GM12878 (cell line): ENCODE results near the gene MAPKAPK2. TPM values are rescaled to one million over a fixed set of nuclear protein-coding genes. Genes with fewer than 3 reads are reported as not detected.

Experiments
- ATAC-seq: fragments of 200-7000 bp; cut with Tn5 transposase; 3 replicates; pipeline ENCODE4 v1.9.1; 2020; ENCODE audit warnings: mild to moderate bottlenecking, moderate library complexity
- BruUV-seq: library from RNA; stranded (reverse); fragments of 400-500 nt; replicated peaks from 2 replicates; lab custom pipeline; 2021; lab: Mats Ljungman, UMichigan
- CTCF ChIA-PET: fragments of 300-600 bp; sonication (Branson Sonifier 250); formaldehyde crosslinking; extraction: SDS; loops from one replicate; lab custom pipeline; 2021; ENCODE audit warnings: inconsistent platforms; lab: Yijun Ruan, JAX
- POLR2A ChIA-PET: fragments of 350-600 bp; formaldehyde crosslinking; extraction: SDS; loops from one replicate; lab custom pipeline; 2021; ENCODE audit warnings: inconsistent platforms; lab: Charles Lee
- RAD21 ChIA-PET: fragments of 300-600 bp; sonication (Branson Sonifier 250); formaldehyde crosslinking; loops from one replicate; lab custom pipeline; 2023; ENCODE audit warnings: antibody characterized with exemption; ENCODE audit not compliant: unreplicated experiment; lab: Charles Lee
- SMC1A ChIA-PET: fragments of 300-600 bp; sonication (Branson Sonifier 250); formaldehyde crosslinking; loops from one replicate; lab custom pipeline; 2023; ENCODE audit not compliant: unreplicated experiment, uncharacterized antibody; lab: Charles Lee
- DNase-seq: peaks from one replicate; pipeline ENCODE4 v3.0.0-alpha.2; 2011; ENCODE audit warnings: low read depth, low spot score
- FAIRE-seq: peaks from 3 replicates; lab custom pipeline; 2011; peaks lifted over from hg19 to GRCh38; lab: Jason Lieb, UNC
- H2AFZ ChIP-seq: 2 replicates; pipeline ENCODE4 v1.6.0; 2011; ENCODE audit warnings: low read depth, low read length, control low read depth; ENCODE audit not compliant: control insufficient read depth
- H3K27ac ChIP-seq: 2 replicates; pipeline ENCODE4 v1.5.1; 2011; ENCODE audit warnings: control low read depth; ENCODE audit not compliant: control insufficient read depth, insufficient read depth
- H3K27me3 ChIP-seq, 2 experiments: replicated peaks in 1 of 2; 2 replicates each; pipeline versions ENCODE4 v1.6.0 to v1.6.1; 2011; ENCODE audit warnings: low read length in 1 of 2; ENCODE audit not compliant: control insufficient read depth in 2 of 2, insufficient read depth in 2 of 2
- H3K36me3 ChIP-seq, 2 experiments: 2 replicates each; pipeline ENCODE4 v1.5.1; 2011; ENCODE audit warnings: low read length in 1 of 2; ENCODE audit not compliant: control insufficient read depth in 2 of 2, insufficient read depth in 2 of 2
- H3K4me1 ChIP-seq: 2 replicates; pipeline ENCODE4 v1.6.1; 2011; ENCODE audit warnings: mild to moderate bottlenecking, low read length, moderate library complexity, mixed read lengths; ENCODE audit not compliant: control insufficient read depth, insufficient read depth
- H3K4me2 ChIP-seq: 2 replicates; pipeline ENCODE4 v1.6.0; 2011; ENCODE audit warnings: control low read depth; ENCODE audit not compliant: control insufficient read depth, insufficient read depth
- H3K4me3 ChIP-seq: fragments of 200-600 bp; sonication (generic); 2 replicates; pipeline ENCODE4 v1.5.1; 2016
- H3K79me2 ChIP-seq: 2 replicates; pipeline ENCODE4 v1.6.0; 2011; ENCODE audit warnings: low read length; ENCODE audit not compliant: control insufficient read depth, insufficient read depth
- H3K9ac ChIP-seq: 2 replicates; pipeline ENCODE4 v1.8.0; 2011; ENCODE audit warnings: low read length, control low read depth, mixed read lengths; ENCODE audit not compliant: control insufficient read depth, insufficient read depth
- H3K9me3 ChIP-seq: replicated peaks from 3 replicates; pipeline ENCODE4 v1.5.1; 2011; ENCODE audit warnings: mild to moderate bottlenecking, low read length; ENCODE audit not compliant: control insufficient read depth, insufficient read depth
- H4K20me1 ChIP-seq: 2 replicates; pipeline ENCODE4 v1.6.0; 2011; ENCODE audit not compliant: control insufficient read depth, insufficient read depth
- ASH2L ChIP-seq: fragments of 300-600, 200-600 bp; sonication (generic); IDR thresholded peaks from 2 replicates; pipeline ENCODE4 v1.6.1; 2017; ENCODE audit warnings: low read depth, mild to moderate bottlenecking, borderline replicate concordance
- HDAC2 ChIP-seq: fragments of 200-600 bp; sonication (generic); IDR thresholded peaks from 2 replicates; pipeline ENCODE4 v1.6.1; 2017
- PML ChIP-seq: IDR thresholded peaks from 2 replicates; pipeline ENCODE4 v1.6.1; 2012; ENCODE audit warnings: low read length, inconsistent platforms
- SREBF2 ChIP-seq: IDR thresholded peaks from 2 replicates; pipeline ENCODE4 v1.6.1; 2012; ENCODE audit warnings: mild to moderate bottlenecking, low read length
- SRF ChIP-seq, 2 experiments: IDR thresholded peaks; 2 replicates each; pipeline ENCODE4 v1.6.1; 2011; ENCODE audit warnings: low read depth in 2 of 2, low read length in 2 of 2, mild to moderate bottlenecking in 1 of 2, moderate library complexity in 1 of 2
- ZBED1 ChIP-seq: IDR thresholded peaks from 2 replicates; pipeline ENCODE4 v1.6.1; 2016; ENCODE audit warnings: borderline replicate concordance
- WGBS: methylation state at CpG from one replicate; pipeline ENCODE4 v1.1.6; 2016; ENCODE audit warnings: low lambda C conversion rate; ENCODE audit not compliant: insufficient replicate concordance, insufficient coverage; ENCODE audit errors: missing lambda C conversion rate; 5-methylcytosine and 5-hydroxymethylcytosine counted together
- in situ Hi-C: fragments of 300-500 bp; cut with MboI; formaldehyde crosslinking; loops from 9 replicates; pipeline ENCODE4 v1.14.3; 2018; ENCODE audit warnings: mixed read lengths
- intact Hi-C: fragments of 100-400 bp; cut with micrococcal nuclease; formaldehyde crosslinking; loops from one replicate; pipeline ENCODE4 v1.14.2; 2022; ENCODE audit not compliant: unreplicated experiment
- polyA plus RNA-seq, 11 experiments: library from polyadenylated mRNA; depleted of rRNA in 4 of 11; unstranded in 6 of 11; stranded (reverse) in 5 of 11; fragments of >200 nt; fragmentation: Nextera tagmentation in 4 of 11; fragmentation: Illumina TruSeq in 1 of 11; extraction: Ambion mirVana in 4 of 11; extraction: Trizol in 1 of 11; gene quantifications; 1 replicate in 1 of 11; 2 replicates in 10 of 11; pipeline versions ENCODE4 v1.2.1 to v1.2.3, GENCODE V29; 2011 to 2016; ENCODE audit warnings: inconsistent platforms in 2 of 11, missing spikeins in 2 of 11, low read depth in 1 of 11
- total RNA-seq, 4 experiments: library from RNA; depleted of rRNA in 3 of 4; stranded (reverse); fragments of >200 nt in 3 of 4; fragmentation: Illumina TruSeq in 1 of 4; extraction: Trizol in 1 of 4; gene quantifications; 2 replicates each; pipeline versions ENCODE4 v1.2.1 to v1.2.3, GENCODE V29; 2013 to 2021
- TF ChIP-seq, protein P1 (sequence below): fragments of 450-650 bp; formaldehyde crosslinking; IDR thresholded peaks from 2 replicates; pipeline ENCODE4 v1.5.0; 2022; ENCODE audit warnings: mild to moderate bottlenecking, missing genetic modification characterization
- TF ChIP-seq, protein P2 (sequence below): fragments of 450-650 bp; IDR thresholded peaks from 2 replicates; pipeline ENCODE4 v1.6.1; 2016; ENCODE audit warnings: mild to moderate bottlenecking
- TF ChIP-seq, protein P3 (sequence below): fragments of 450-650 bp; IDR thresholded peaks from 2 replicates; pipeline ENCODE4 v1.6.1; 2016; ENCODE audit warnings: mild to moderate bottlenecking, moderate library complexity, borderline replicate concordance

MAPKAPK2 gene
- total and polyA plus RNA-seq, 10 of the 15 experiments (the other 5 are each of a cell fraction or from before 2014, with no cell fraction given): 0.72 to 92.2 (median 49.3) TPM

DNA sequence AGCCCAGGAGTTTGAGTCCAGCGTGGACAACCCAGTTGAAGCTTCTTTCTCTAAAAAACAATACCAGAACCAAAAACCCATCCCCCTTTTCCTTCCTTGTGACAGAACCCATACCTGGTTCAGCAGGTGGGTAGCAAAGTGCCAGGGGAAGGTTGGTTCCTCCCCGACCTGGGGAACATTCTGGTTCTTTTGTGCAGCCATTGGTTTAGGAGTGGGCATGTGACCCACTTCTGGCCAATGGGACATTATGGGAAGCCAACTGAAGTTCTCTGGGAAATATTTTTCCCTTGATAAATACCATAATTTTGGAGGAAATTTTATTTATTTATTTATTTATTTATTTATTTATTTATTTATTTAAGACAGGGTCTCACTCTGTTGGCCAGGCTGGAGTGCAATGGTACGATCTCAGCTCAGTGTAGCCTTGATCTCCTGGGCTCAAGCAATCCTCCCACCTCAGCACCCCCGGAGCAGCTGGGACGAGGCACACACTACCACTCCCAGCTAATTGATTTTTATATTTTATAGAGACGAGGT is 15.8 kb upstream of the MAPKAPK2 start:
- H3K4me2 ChIP-seq: no peak overlapping the region
- FAIRE-seq (no peak), ATAC-seq (no peak), DNase-seq (no peak)
- intact Hi-C loops: no loop called here
- H2AFZ ChIP-seq: no peak overlapping the region
- no peaks in the 10 kb centered on the region for H3K79me2 ChIP-seq
- in situ Hi-C loops: no loop called here
- no peak for TF ChIP-seq PML
- TF ChIP-seq SREBF2: no peak
- TF ChIP-seq, protein P1, sequence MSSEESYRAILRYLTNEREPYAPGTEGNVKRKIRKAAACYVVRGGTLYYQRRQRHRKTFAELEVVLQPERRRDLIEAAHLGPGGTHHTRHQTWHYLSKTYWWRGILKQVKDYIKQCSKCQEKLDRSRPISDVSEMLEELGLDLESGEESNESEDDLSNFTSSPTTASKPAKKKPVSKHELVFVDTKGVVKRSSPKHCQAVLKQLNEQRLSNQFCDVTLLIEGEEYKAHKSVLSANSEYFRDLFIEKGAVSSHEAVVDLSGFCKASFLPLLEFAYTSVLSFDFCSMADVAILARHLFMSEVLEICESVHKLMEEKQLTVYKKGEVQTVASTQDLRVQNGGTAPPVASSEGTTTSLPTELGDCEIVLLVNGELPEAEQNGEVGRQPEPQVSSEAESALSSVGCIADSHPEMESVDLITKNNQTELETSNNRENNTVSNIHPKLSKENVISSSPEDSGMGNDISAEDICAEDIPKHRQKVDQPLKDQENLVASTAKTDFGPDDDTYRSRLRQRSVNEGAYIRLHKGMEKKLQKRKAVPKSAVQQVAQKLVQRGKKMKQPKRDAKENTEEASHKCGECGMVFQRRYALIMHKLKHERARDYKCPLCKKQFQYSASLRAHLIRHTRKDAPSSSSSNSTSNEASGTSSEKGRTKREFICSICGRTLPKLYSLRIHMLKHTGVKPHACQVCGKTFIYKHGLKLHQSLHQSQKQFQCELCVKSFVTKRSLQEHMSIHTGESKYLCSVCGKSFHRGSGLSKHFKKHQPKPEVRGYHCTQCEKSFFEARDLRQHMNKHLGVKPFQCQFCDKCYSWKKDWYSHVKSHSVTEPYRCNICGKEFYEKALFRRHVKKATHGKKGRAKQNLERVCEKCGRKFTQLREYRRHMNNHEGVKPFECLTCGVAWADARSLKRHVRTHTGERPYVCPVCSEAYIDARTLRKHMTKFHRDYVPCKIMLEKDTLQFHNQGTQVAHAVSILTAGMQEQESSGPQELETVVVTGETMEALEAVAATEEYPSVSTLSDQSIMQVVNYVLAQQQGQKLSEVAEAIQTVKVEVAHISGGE (CRISPR knock-in tag): no peak
- TF ChIP-seq, protein P2, sequence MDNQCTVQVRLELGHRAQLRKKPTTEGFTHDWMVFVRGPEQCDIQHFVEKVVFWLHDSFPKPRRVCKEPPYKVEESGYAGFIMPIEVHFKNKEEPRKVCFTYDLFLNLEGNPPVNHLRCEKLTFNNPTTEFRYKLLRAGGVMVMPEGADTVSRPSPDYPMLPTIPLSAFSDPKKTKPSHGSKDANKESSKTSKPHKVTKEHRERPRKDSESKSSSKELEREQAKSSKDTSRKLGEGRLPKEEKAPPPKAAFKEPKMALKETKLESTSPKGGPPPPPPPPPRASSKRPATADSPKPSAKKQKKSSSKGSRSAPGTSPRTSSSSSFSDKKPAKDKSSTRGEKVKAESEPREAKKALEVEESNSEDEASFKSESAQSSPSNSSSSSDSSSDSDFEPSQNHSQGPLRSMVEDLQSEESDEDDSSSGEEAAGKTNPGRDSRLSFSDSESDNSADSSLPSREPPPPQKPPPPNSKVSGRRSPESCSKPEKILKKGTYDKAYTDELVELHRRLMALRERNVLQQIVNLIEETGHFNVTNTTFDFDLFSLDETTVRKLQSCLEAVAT: no peak
- no peak for TF ChIP-seq ASH2L
- TF ChIP-seq ZBED1: no peak
- no peak for TF ChIP-seq SRF (IDR thresholded peaks at IDR 0.05; ENCODE audit: low read depth in 2 of 2, low read length in 2 of 2)
- no peak for TF ChIP-seq HDAC2
- TF ChIP-seq, protein P3, sequence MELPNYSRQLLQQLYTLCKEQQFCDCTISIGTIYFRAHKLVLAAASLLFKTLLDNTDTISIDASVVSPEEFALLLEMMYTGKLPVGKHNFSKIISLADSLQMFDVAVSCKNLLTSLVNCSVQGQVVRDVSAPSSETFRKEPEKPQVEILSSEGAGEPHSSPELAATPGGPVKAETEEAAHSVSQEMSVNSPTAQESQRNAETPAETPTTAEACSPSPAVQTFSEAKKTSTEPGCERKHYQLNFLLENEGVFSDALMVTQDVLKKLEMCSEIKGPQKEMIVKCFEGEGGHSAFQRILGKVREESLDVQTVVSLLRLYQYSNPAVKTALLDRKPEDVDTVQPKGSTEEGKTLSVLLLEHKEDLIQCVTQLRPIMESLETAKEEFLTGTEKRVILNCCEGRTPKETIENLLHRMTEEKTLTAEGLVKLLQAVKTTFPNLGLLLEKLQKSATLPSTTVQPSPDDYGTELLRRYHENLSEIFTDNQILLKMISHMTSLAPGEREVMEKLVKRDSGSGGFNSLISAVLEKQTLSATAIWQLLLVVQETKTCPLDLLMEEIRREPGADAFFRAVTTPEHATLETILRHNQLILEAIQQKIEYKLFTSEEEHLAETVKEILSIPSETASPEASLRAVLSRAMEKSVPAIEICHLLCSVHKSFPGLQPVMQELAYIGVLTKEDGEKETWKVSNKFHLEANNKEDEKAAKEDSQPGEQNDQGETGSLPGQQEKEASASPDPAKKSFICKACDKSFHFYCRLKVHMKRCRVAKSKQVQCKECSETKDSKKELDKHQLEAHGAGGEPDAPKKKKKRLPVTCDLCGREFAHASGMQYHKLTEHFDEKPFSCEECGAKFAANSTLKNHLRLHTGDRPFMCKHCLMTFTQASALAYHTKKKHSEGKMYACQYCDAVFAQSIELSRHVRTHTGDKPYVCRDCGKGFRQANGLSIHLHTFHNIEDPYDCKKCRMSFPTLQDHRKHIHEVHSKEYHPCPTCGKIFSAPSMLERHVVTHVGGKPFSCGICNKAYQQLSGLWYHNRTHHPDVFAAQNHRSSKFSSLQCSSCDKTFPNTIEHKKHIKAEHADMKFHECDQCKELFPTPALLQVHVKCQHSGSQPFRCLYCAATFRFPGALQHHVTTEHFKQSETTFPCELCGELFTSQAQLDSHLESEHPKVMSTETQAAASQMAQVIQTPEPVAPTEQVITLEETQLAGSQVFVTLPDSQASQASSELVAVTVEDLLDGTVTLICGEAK: no peak
- peaks cover 23% of the 10 kb centered on the region for H3K4me1 ChIP-seq
- no TSS peak for BruUV-seq
- 73% methylated on average over 6 of the region's 6 CpGs for WGBS
- H3K27me3 ChIP-seq: no peaks in the 10 kb centered on the region
- no peak overlapping the region for H3K9ac ChIP-seq
- no peak overlapping the region for H3K4me3 ChIP-seq
- ChIA-PET POLR2A (interaction anchor here (0.6 to 6.4 kb wide), 2 partner anchors 36 to 302 kb away, joined by 3 to 92 read pairs; partner anchors contain the start of gene DYRK3), SMC1A (interaction anchor here (0.7 to 14.7 kb wide), 15 partner anchors 10 to 313 kb away, joined by 3 to 301 read pairs (median 4); partner anchors contain the start of gene DYRK3), RAD21 (interaction anchor here (1.5 to 2.8 kb wide), 3 partner anchors 11 to 249 kb away, joined by 3 to 17 read pairs (median 6); partner anchors contain the start of gene DYRK3), CTCF (interaction anchor here (0.8 to 28.3 kb wide), 12 partner anchors 11 to 313 kb away, joined by 3 to 1150 read pairs (median 6); partner anchors contain the start of genes DYRK3 and EIF2D)
- H3K36me3 ChIP-seq: no peaks in the 10 kb centered on the region
- H4K20me1 ChIP-seq: no peaks in the 10 kb centered on the region
- H3K27ac ChIP-seq: no peak overlapping the region
- H3K9me3 ChIP-seq: no peaks in the 10 kb centered on the region
